ENCODE results near the gene POLE4.

The POLE4 gene

GRCh38 chr2:74941284-74941683, 17.2 kb upstream of the POLE4 start:
- DNase-seq: no peak

GRCh38 chr2:74942263-74942662, 16.2 kb upstream of the POLE4 start:
- no peak for DNase-seq

- DNase-seq: no peak
Observed at GRCh38 chr2:74944987-74945787, 13.3 kb upstream of the POLE4 start.

GRCh38 chr2:74945788-74946331, 12.6 kb upstream of the POLE4 start:
- DNase-seq: no peak

GRCh38 chr2:74947703-74948102, 10.7 kb upstream of the POLE4 start:
- no peak for DNase-seq

- no peak for DNase-seq
Observed at GRCh38 chr2:74948779-74949178, 9.7 kb upstream of the POLE4 start.

GRCh38 chr2:74951211-74951754, 7.2 kb upstream of the POLE4 start:
- no peak for DNase-seq

GRCh38 chr2:74952575-74952974, 5.9 kb upstream of the POLE4 start:
- no peak for DNase-seq

GRCh38 chr2:74953796-74954499, 4.5 kb upstream of the POLE4 start:
- DNase-seq: no peak

GRCh38 chr2:74954500-74954874, 4.0 kb upstream of the POLE4 start:
- DNase-seq: no peak

- DNase-seq: no peak
Observed at GRCh38 chr2:74957886-74958273, 563 bp upstream of the POLE4 start.

GRCh38 chr2:74959106-74959751, 786 bp downstream of the POLE4 start:
- DNase-seq: no peak

- DNase-seq: no peak
Observed at GRCh38 chr2:74966887-74967286, 8.4 kb downstream of the POLE4 start.

GRCh38 chr2:74975016-74975415, 16.6 kb downstream of the POLE4 start:
- no peak for DNase-seq

GRCh38 chr2:74979844-74980243, 21.4 kb downstream of the POLE4 start:
- DNase-seq: no peak

GRCh38 chr2:74982577-74982976, 24.1 kb downstream of the POLE4 start:
- DNase-seq: no peak

GRCh38 chr2:74983631-74984392, 25.4 kb downstream of the POLE4 start:
- no peak for DNase-seq

GRCh38 chr2:74984947-74985637, 26.6 kb downstream of the POLE4 start:
- no peak for DNase-seq

GRCh38 chr2:74985978-74986609, 27.7 kb downstream of the POLE4 start:
- DNase-seq: no peak

GRCh38 chr2:74991977-74992376, 33.5 kb downstream of the POLE4 start:
- DNase-seq: no peak

- no peak for DNase-seq
Observed at GRCh38 chr2:74999468-74999867, 41.0 kb downstream of the POLE4 start.

GRCh38 chr2:75002007-75002406, 43.6 kb downstream of the POLE4 start:
- no peak for DNase-seq
